H9 (cell line): Measurements from ENCODE around the gene PPOX. TPM values are rescaled to one million over a fixed set of nuclear protein-coding genes. Genes with fewer than 3 reads are reported as not detected.

ENCODE experiments used
- DNase-seq: peaks from one replicate; pipeline ENCODE4 v3.0.0-alpha.2; 2017
- H2AFZ ChIP-seq: one replicate; pipeline ENCODE4 v1.6.1; 2013; ENCODE audit warnings: mild to moderate bottlenecking, low read length, control low read depth, moderate library complexity
- H2AK5ac ChIP-seq: 2 replicates; pipeline ENCODE4 v1.6.1; 2013; ENCODE audit warnings: low read length, control low read depth, mixed read lengths; ENCODE audit not compliant: insufficient read length
- H2BK120ac ChIP-seq: one replicate; pipeline ENCODE4 v1.6.1; 2013; ENCODE audit warnings: low read depth, mild to moderate bottlenecking, low read length, control low read depth, inconsistent platforms; ENCODE audit not compliant: poor library complexity, severe bottlenecking
- H2BK12ac ChIP-seq: 2 replicates; pipeline ENCODE4 v1.6.1; 2013; ENCODE audit warnings: low read length, control low read depth, mixed read lengths, low read depth; ENCODE audit not compliant: insufficient read length
- H2BK15ac ChIP-seq: 2 replicates; pipeline ENCODE4 v1.6.1; 2013; ENCODE audit warnings: low read depth, low read length, control low read depth
- H2BK20ac ChIP-seq: one replicate; pipeline ENCODE4 v1.6.1; 2013; ENCODE audit warnings: low read depth, mild to moderate bottlenecking, low read length, control low read depth, inconsistent platforms; ENCODE audit not compliant: poor library complexity, severe bottlenecking
- H2BK5ac ChIP-seq: 2 replicates; pipeline ENCODE4 v1.6.1; 2013; ENCODE audit warnings: low read length, control low read depth, mixed read lengths; ENCODE audit not compliant: insufficient read length
- H3K14ac ChIP-seq: 2 replicates; pipeline ENCODE4 v1.6.1; 2013; ENCODE audit warnings: low read length, control low read depth; ENCODE audit not compliant: insufficient read depth
- H3K18ac ChIP-seq: 2 replicates; pipeline ENCODE4 v1.6.1; 2013; ENCODE audit warnings: low read depth, mild to moderate bottlenecking, mixed read lengths, low read length, control low read depth; ENCODE audit not compliant: insufficient read length
- H3K23ac ChIP-seq: 2 replicates; pipeline ENCODE4 v1.6.1; 2013; ENCODE audit warnings: low read length, control low read depth, mixed read lengths, low read depth; ENCODE audit not compliant: insufficient read length
- H3K23me2 ChIP-seq: 2 replicates; pipeline ENCODE4 v1.6.1; 2013; ENCODE audit warnings: low read depth, mild to moderate bottlenecking, mixed read lengths, low read length, control low read depth; ENCODE audit not compliant: insufficient read length, poor library complexity, severe bottlenecking
- H3K27ac ChIP-seq: 2 replicates; pipeline ENCODE4 v1.5.1; 2013; ENCODE audit warnings: low read length, control low read depth, mixed read lengths, low read depth; ENCODE audit not compliant: insufficient read length
- H3K27me3 ChIP-seq: 2 replicates; pipeline ENCODE4 v1.6.1; 2013; ENCODE audit warnings: low read length, control low read depth, inconsistent platforms; ENCODE audit not compliant: insufficient read depth
- H3K4ac ChIP-seq: 2 replicates; pipeline ENCODE4 v1.6.1; 2013; ENCODE audit warnings: low read depth, mild to moderate bottlenecking, control low read depth, inconsistent platforms, low read length, moderate library complexity
- H3K4me1 ChIP-seq: 2 replicates; pipeline ENCODE4 v1.6.1; 2013; ENCODE audit warnings: low read length, control low read depth, inconsistent platforms; ENCODE audit not compliant: insufficient read depth
- H3K4me2 ChIP-seq: 2 replicates; pipeline ENCODE4 v1.6.1; 2013; ENCODE audit warnings: low read length, control low read depth, mixed read lengths; ENCODE audit not compliant: insufficient read length, insufficient read depth
- H3K56ac ChIP-seq: 2 replicates; pipeline ENCODE4 v1.6.1; 2013; ENCODE audit warnings: low read depth, mild to moderate bottlenecking, mixed read lengths, low read length, control low read depth; ENCODE audit not compliant: insufficient read length
- H3K79me1 ChIP-seq: 2 replicates; pipeline ENCODE4 v1.6.1; 2013; ENCODE audit warnings: low read depth, mild to moderate bottlenecking, moderate library complexity, low read length, control low read depth, inconsistent platforms; ENCODE audit not compliant: insufficient read depth, poor library complexity, severe bottlenecking
- H3K79me2 ChIP-seq: 2 replicates; pipeline ENCODE4 v1.6.1; 2013; ENCODE audit warnings: low read length, control low read depth, inconsistent platforms; ENCODE audit not compliant: insufficient read depth
- H3K9ac ChIP-seq: 2 replicates; pipeline ENCODE4 v1.6.1; 2013; ENCODE audit warnings: low read length, control low read depth, mixed read lengths; ENCODE audit not compliant: insufficient read length; ENCODE audit errors: extremely low read depth
- H3K9me3 ChIP-seq: one replicate; pipeline ENCODE4 v1.6.1; 2013; ENCODE audit warnings: low read depth, low read length, inconsistent platforms; ENCODE audit not compliant: control insufficient read depth
- H3T11ph ChIP-seq: one replicate; pipeline ENCODE4 v1.6.1; 2013; ENCODE audit warnings: mild to moderate bottlenecking, low read length, control low read depth, inconsistent platforms
- H4K20me1 ChIP-seq: one replicate; pipeline ENCODE4 v1.6.1; 2013; ENCODE audit not compliant: control insufficient read depth, insufficient read length, insufficient read depth
- H4K5ac ChIP-seq: 2 replicates; pipeline ENCODE4 v1.6.1; 2013; ENCODE audit warnings: low read depth, mild to moderate bottlenecking, mixed read lengths, low read length, control low read depth; ENCODE audit not compliant: insufficient read length
- H4K8ac ChIP-seq: replicated peaks from 2 replicates; pipeline ENCODE4 v1.6.1; 2013; ENCODE audit warnings: low read length, control low read depth, mixed read lengths, low read depth; ENCODE audit not compliant: insufficient read length
- H4K91ac ChIP-seq: 2 replicates; pipeline ENCODE4 v1.6.1; 2013; ENCODE audit warnings: low read depth, mild to moderate bottlenecking, moderate library complexity, mixed read lengths, low read length, control low read depth; ENCODE audit not compliant: insufficient read length
- H3K27ac Mint-ChIP-seq, 3 experiments: 2 replicates in 2 of 3; 3 replicates in 1 of 3; pipeline ENCODE4 v1.8.0; 2020 to 2021; ENCODE audit warnings: mixed read lengths in 3 of 3, mild to moderate bottlenecking in 1 of 3, moderate library complexity in 1 of 3
- H3K27me3 Mint-ChIP-seq: 2 replicates; pipeline ENCODE4 v1.8.0; 2021; ENCODE audit warnings: low read depth, mild to moderate bottlenecking, moderate library complexity, mixed read lengths
- H3K36me3 Mint-ChIP-seq, 3 experiments: 2 replicates in 2 of 3; 3 replicates in 1 of 3; pipeline ENCODE4 v1.8.0; 2020 to 2021; ENCODE audit warnings: low read depth in 3 of 3, mixed read lengths in 3 of 3; ENCODE audit not compliant: insufficient read depth in 1 of 3
- H3K4me1 Mint-ChIP-seq, 2 experiments: 2 replicates each; pipeline ENCODE4 v1.8.0; 2020; ENCODE audit warnings: mixed read lengths in 2 of 2
- H3K4me3 Mint-ChIP-seq, 2 experiments: 2 replicates in 1 of 2; 3 replicates in 1 of 2; pipeline ENCODE4 v1.8.0; 2020 to 2021; ENCODE audit warnings: mild to moderate bottlenecking in 2 of 2, mixed read lengths in 2 of 2, moderate library complexity in 1 of 2
- H3K9me3 Mint-ChIP-seq, 2 experiments: 2 replicates in 1 of 2; 3 replicates in 1 of 2; pipeline ENCODE4 v1.8.0; 2020; ENCODE audit warnings: mild to moderate bottlenecking in 2 of 2, mixed read lengths in 2 of 2, moderate library complexity in 1 of 2
- CTCF ChIP-seq: fragments of 200-600 bp; sonication (generic); conservative IDR thresholded peaks from 3 replicates; pipeline ENCODE4 v1.8.0; 2021; ENCODE audit warnings: antibody characterized with exemption, mild to moderate bottlenecking
- WGBS: extraction: QIAGEN DNeasy Blood & Tissue Kit; methylation state at CpG from one replicate; pipeline ENCODE4 v1.1.7; 2013; ENCODE audit warnings: missing lambda C conversion rate, low lambda C conversion rate, mixed read lengths; ENCODE audit not compliant: insufficient read length; ENCODE audit errors: extremely low coverage; 5-methylcytosine and 5-hydroxymethylcytosine counted together
- total RNA-seq: library from RNA; stranded (reverse); gene quantifications from 2 replicates; pipeline ENCODE4 v1.2.1, GENCODE V29; 2021

PPOX gene
- total RNA-seq, 1 experiment from 2014 or later, result 39.8 TPM

GRCh38 chr1:161122967-161123366 lies 43.3 kb upstream of the PPOX start:
- TF ChIP-seq CTCF, result no peak
- Histone ChIP-seq H2AK5ac (no peak overlapping the region), H3K9ac (no peak overlapping the region), H2AFZ (no peak overlapping the region), H3K4me1 (peaks cover 5% of the 10 kb centered on the region; the same call in 1 of the 2 replicates), H2BK12ac (no peak overlapping the region), H3T11ph (no peak overlapping the region), H3K14ac (no peak overlapping the region), H2BK120ac (no peak overlapping the region), H3K4me2 (no peak overlapping the region), H4K91ac (no peak overlapping the region), H3K4ac (no peak overlapping the region), H3K79me2 (no peaks in the 10 kb centered on the region), H2BK5ac (no peak overlapping the region), H3K56ac (no peak overlapping the region), H4K8ac (no peak overlapping the region), H3K23ac (no peak overlapping the region), H3K79me1 (no peaks in the 10 kb centered on the region), H2BK20ac (no peak overlapping the region), H2BK15ac (no peak overlapping the region), H3K27me3 (no peaks in the 10 kb centered on the region), H3K27ac (no peak overlapping the region), H3K18ac (no peak overlapping the region), H4K5ac (no peak overlapping the region), H3K9me3 (no peaks in the 10 kb centered on the region), H4K20me1 (no peaks in the 10 kb centered on the region), H3K23me2 (peaks cover 9% of the 10 kb centered on the region)
- WGBS, result no CpG with 5 or more reads among the region's 6 CpGs
- Mint-ChIP-seq H3K9me3 (no peaks in the 10 kb centered on the region), H3K4me1 (peaks cover 14 to 18% of the 10 kb centered on the region in 2 experiments), H3K27me3 (no peaks in the 10 kb centered on the region), H3K27ac (no peak overlapping the region; a peak in 1 of 7 replicates), H3K36me3 (peaks cover 40 to 81% (median 77%) of the 10 kb centered on the region in 3 experiments; a peak in 6 of 7 replicates), H3K4me3 (no peak overlapping the region)
- DNase-seq, result no peak
